Hematopoietic multipotent progenitor cell treated with erythropoietin and hydrocortisone succinate and interleukin-3 and kit ligand, for 17 days (in vitro differentiated cells): Measurements from ENCODE around the gene OR4C12.
"Not testable (repeated sequence)": the region's sequence is repeated elsewhere in the genome, so short reads cannot be mapped to it uniquely, and the experiment has no call there.

Experiments
- DNase-seq: peaks from one replicate; pipeline ENCODE4 v3.0.0-alpha.2; 2015; ENCODE audit warnings: low spot score

OR4C12 gene

DNA sequence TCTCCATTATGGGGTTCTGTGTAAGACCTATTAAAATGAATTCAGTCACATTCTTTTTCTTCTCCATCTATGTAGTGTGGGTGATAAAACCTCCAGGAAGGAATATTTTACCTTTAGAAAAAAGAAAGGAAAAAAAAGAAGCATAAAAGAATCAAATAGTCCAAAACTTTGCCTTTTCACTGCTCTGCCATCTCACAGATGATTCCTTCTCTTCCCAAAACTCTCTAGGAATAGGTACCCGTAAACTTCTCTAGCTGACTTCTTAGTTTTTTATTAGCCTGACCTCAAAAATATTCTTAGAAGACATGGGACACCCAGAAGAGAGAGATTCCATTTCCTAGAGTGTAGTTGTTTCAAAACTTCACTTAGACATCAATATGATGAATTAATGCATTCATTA lies at the start of gene OR4C12:
Gene OR4C12, minus strand, starts transcription at position 101 of the 400 bp plus-strand sequence. Its CDS starts 34 bp downstream, at position 67.
- not testable (repeated sequence) for DNase-seq

DNA sequence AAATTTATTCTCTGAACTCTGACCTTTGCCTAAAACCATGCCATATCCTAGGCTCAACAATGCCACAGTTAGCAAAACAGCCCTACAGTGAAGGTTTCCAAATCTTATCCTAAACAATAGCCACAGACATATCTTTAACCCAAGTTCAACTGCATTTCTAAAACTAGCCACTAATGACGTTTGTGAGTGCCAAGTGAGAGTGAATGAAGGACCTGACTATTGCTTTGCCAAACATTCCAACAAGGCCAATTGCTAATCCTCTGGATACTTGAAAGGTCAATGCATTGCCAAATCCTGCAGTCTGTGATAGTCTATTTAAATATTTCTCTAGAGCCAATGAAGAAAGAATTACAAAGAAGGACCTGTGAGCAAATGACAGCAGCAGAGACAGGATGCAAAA lies 47.9 kb upstream of the OR4C12 start:
- no peak for DNase-seq

DNA sequence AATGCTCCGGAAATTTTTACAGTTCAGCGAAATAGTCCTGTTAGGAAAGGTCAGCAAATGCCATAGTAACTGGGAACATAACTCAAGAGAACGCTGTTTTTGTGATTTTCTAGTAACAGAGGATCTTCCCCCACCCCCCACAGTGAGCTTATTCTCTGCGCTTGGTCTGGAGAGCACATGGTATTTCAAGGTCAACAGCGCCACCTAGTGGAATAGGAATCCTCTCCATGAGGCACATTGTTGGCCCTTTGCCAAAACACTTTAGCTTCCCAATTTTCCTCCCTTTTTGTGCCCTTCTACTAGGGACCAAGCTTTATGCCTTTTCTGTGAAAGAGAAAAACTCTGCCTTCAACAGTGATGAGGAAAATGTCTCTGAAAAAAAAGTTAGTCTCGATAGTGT lies 13.2 kb upstream of the OR4C12 start:
- peak; percentile 60 for DNase-seq

DNA sequence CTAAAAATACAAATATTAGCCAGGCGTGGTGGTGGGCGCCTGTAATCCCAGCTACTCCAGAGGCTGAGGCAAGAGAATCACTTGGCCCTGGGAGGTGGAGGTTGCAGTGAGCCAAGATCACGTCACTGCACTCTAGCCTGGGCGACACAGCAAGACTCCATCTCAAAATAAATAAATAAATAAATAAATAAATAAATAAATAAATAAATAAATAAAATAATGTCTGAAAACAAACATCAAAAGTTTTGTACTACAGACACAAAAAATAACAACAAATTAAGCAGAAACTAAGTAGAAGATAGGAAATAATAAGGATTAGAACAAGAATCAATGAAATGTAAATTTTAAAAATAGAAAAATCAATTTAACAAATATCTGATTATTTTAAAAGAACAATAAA lies 8.9 kb downstream of the OR4C12 start:
- not testable (repeated sequence) for DNase-seq

DNA sequence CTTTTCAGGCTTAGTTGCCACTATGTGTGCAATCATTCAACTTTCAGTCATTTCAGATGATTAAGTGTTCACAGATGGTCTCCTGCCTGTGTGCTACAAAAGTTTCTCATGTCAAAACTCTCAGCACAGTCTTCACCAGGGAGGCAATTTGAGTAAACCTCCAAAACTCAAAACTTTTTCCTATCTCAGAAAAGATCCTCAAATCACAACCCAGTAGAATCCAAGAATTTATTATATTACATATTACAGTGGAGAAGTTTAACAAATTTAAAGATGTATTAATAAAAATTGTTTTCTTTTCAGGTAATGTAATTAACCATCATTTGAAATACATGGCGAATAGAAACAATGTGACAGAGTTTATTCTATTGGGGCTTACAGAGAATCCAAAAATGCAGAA lies 30.2 kb downstream of the OR4C12 start, which contains the start of gene OR4C13:
Gene OR4C13, plus strand, starts transcription at position 301 of the 400 bp plus-strand sequence. Its CDS starts 32 bp downstream, at position 333.
- DNase-seq: no peak

DNA sequence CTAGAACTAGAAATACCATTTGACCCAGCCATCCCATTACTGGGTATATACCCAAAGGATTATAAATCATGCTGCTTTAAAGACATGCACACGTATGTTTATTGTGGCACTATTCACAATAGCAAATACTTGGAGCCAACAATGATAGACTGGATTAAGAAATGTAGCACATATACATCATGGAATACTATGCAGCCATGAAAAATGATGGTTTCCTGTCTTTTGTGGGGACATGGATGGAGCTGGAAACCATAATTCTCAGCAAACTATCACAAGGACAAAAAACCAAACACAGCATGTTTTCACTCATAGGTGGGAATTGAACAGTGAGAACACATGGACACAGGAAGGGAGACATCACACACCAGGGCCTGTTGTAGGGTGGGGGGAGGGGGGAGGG lies 33.6 kb downstream of the OR4C12 start:
- DNase-seq: not testable (repeated sequence)
